Suprapubic skin (tissue), 3 donors: ENCODE results near the gene SLC46A1.

Source experiments
- CTCF ChIP-seq, 2 donors: fragments of 200-600 bp in 1 of 2; fragments of 450-650 bp in 1 of 2; sonication (generic) in 1 of 2; IDR thresholded peaks; one replicate each; pipeline ENCODE4 v1.5.1; 2016 to 2019; ENCODE audit warnings: antibody characterized with exemption in 2 of 2, mild to moderate bottlenecking in 1 of 2, moderate library complexity in 1 of 2
- EP300 ChIP-seq: sonication (generic); formaldehyde crosslinking; IDR thresholded peaks from one replicate; pipeline ENCODE4 v1.6.1; 2017; ENCODE audit warnings: antibody characterized with exemption
- POLR2A ChIP-seq, 2 donors: fragments of 450-650 bp; IDR thresholded peaks; one replicate each; pipeline ENCODE4 v1.6.1; 2017; ENCODE audit warnings: antibody characterized with exemption in 2 of 2, mild to moderate bottlenecking in 2 of 2, moderate library complexity in 2 of 2

GRCh38 chr17:28413804-28414203 is 7.8 kb upstream of the SLC46A1 start:
- TF ChIP-seq POLR2A (IDR thresholded peaks at IDR 0.05) = no peak
- TF ChIP-seq CTCF (IDR thresholded peaks at IDR 0.05) = no peak
- no peak for TF ChIP-seq EP300
